ENCODE results near the gene HTR1D.

DNA sequence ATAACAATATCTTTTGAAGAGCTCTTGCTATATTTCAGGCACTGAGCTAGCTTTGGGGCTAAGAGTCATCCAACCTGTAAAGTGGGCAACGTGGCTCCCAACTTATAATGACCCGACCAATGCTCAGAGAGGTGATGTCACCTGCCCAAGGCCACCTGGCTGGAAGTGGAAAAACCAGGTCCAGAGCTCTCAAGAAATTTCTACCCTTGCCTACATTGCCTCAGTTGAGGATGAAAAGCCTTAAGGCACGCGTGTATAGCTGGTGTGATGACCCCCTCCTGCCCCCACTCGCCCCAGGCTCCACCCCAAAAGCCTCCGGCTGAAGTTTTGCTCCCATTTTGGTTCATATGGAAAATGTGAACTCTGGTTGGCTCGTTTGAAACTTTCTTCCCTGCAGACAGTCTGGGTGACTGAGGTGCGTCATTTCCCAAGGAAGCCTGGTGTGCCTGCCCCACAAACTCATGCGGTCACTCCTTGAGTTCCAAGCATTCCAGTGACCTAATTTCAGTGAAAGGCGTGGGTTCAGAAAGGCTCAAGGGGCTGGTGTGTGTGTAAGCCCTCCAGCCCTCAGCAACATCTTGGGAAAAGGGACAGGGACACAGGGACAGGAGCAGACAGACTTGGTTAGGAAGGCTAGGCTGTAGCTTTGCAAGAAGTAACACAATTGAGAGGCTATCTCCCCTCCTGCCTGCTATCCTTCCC, 20.5 kb downstream of the HTR1D start:
- TF ChIP-seq EZH2 (IDR thresholded peaks at IDR 0.05; ENCODE audit: insufficient read depth, poor library complexity, severe bottlenecking) (no peak), EZH2phosphoT487 (IDR thresholded peaks at IDR 0.05; ENCODE audit: insufficient read depth, low read depth) (no peak)
